Suprapubic skin (tissue), 3 donors: ENCODE results near the gene GSKIP.

Experiments
- CTCF ChIP-seq, 2 donors: fragments of 200-600 bp in 1 of 2; fragments of 450-650 bp in 1 of 2; sonication (generic) in 1 of 2; IDR thresholded peaks; one replicate each; pipeline ENCODE4 v1.5.1; 2016 to 2019; ENCODE audit warnings: antibody characterized with exemption in 2 of 2, mild to moderate bottlenecking in 1 of 2, moderate library complexity in 1 of 2
- POLR2A ChIP-seq, 2 donors: fragments of 450-650 bp; IDR thresholded peaks; one replicate each; pipeline ENCODE4 v1.6.1; 2017; ENCODE audit warnings: antibody characterized with exemption in 2 of 2, mild to moderate bottlenecking in 2 of 2, moderate library complexity in 2 of 2

- no peak for TF ChIP-seq CTCF (IDR thresholded peaks at IDR 0.05)
- no peak for TF ChIP-seq POLR2A (IDR thresholded peaks at IDR 0.05)
Observed at GRCh38 chr14:96410119-96410518, 46.8 kb downstream of the GSKIP start.
